Measurements from ENCODE around the gene SLC1A2. TPM values are rescaled to one million over a fixed set of nuclear protein-coding genes. Genes with fewer than 3 reads are reported as not detected.

SLC1A2 gene
- total and polyA plus RNA-seq, 2 of the 4 experiments (the other 2 are of a cell fraction): 0.15 to 0.54 TPM

DNA sequence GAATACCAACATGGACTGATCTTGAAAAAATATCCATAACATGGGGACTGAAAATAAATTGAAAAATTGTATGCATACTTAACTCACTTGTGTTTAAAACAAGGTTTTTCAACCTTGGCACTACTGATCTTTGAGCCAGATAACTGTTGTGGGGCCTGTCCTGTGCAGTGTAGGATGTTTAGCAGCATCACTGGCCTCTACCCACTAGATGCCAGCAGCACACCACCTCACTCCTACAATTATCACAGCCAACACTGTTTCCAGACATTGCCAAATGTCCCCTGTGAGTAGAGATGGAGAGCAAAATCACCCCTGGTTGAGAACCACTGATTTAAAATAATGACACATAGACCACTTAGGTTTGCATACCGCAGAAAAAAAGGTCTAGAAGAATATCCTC, 45.0 kb upstream of the SLC1A2 start:
- POLR2A ChIA-PET (ENCODE audit: unreplicated experiment): no interaction called here

More for the DNA sequence above, 45.0 kb upstream of the SLC1A2 start:
- H3K4me3 ChIP-seq (ENCODE audit: insufficient read depth, low read depth, low read length): no peak overlapping the region
- no peak overlapping the region for H4K91ac ChIP-seq (ENCODE audit: insufficient read depth, low read depth, low read length)
- no peak overlapping the region for H3K18ac ChIP-seq (ENCODE audit: low read depth, low read length)
- H3K23ac ChIP-seq (ENCODE audit: low read depth, low read length): no peak overlapping the region
- DNase-seq: no peak
- H3K56ac ChIP-seq (ENCODE audit: extremely low read depth, insufficient read depth, low read length): no peak overlapping the region
- no CpG with 5 or more reads among the region's 1 CpG for WGBS, 2 experiments (ENCODE audit: extremely low coverage in 2 of 2, insufficient read length in 1 of 2)
- no peaks in the 10 kb centered on the region for H4K20me1 ChIP-seq (ENCODE audit: insufficient read depth, low read length)
- H3K27ac ChIP-seq (ENCODE audit: insufficient read depth, low read length): no peak overlapping the region
- H2AK9ac ChIP-seq (replicated peaks; ENCODE audit: low read depth, low read length, poor library complexity): no peak overlapping the region
- no peaks in the 10 kb centered on the region; the same call in 1 of the 2 replicates for H3K9me1 ChIP-seq (ENCODE audit: insufficient read depth, low read length)
- no peak overlapping the region for H2BK120ac ChIP-seq (ENCODE audit: low read depth, low read length)
- no peak overlapping the region for H2AK5ac ChIP-seq (ENCODE audit: low read depth, low read length)
- H2AFZ ChIP-seq (replicated peaks; ENCODE audit: low read length, poor library complexity): no peak overlapping the region
- H4K8ac ChIP-seq (ENCODE audit: low read depth in 2 of 2, low read length in 2 of 2): no peak overlapping the region
- H3K9me3 ChIP-seq (ENCODE audit: control insufficient read depth, insufficient read depth, low read length): no peaks in the 10 kb centered on the region
- H3K4me1 ChIP-seq (ENCODE audit: control insufficient read depth, insufficient read depth, low read length): no peaks in the 10 kb centered on the region
- CTCF ChIA-PET: interaction anchor here (1.1 kb wide), 1 partner anchor 24 kb away, joined by 3 read pairs; no protein-coding TSS in a partner anchor
- H3K9ac ChIP-seq (ENCODE audit: low read depth, low read length): no peak overlapping the region
- H3K79me1 ChIP-seq (ENCODE audit: low read depth in 1 of 2, low read length in 2 of 2): no peaks in the 10 kb centered on the region
- no peak overlapping the region for H2BK5ac ChIP-seq (ENCODE audit: low read depth, low read length, poor library complexity, severe bottlenecking)
- no peak overlapping the region for H4K5ac ChIP-seq (ENCODE audit: low read depth, low read length)
- dilution Hi-C loops (cut with HindIII; ENCODE audit: low sequenced_read_pairs, unreplicated experiment): no loop called here
- no peaks in the 10 kb centered on the region for H3K27me3 ChIP-seq (ENCODE audit: control insufficient read depth, insufficient read depth, low read length)
- H3K36me3 ChIP-seq (ENCODE audit: control insufficient read depth, insufficient read depth, low read length): peaks cover 32% of the 10 kb centered on the region
- H3K14ac ChIP-seq (replicated peaks; ENCODE audit: low read depth, low read length): no peak overlapping the region
- ATAC-seq (ENCODE audit: low read depth): peak; percentile 49; the same call in 1 of the 2 replicates
- in situ Hi-C loops (cut with MboI; ENCODE audit: low sequenced_read_pairs): no loop called here
- no peak overlapping the region for H2BK20ac ChIP-seq (ENCODE audit: low read depth, low read length)
- TF ChIP-seq, protein P1, sequence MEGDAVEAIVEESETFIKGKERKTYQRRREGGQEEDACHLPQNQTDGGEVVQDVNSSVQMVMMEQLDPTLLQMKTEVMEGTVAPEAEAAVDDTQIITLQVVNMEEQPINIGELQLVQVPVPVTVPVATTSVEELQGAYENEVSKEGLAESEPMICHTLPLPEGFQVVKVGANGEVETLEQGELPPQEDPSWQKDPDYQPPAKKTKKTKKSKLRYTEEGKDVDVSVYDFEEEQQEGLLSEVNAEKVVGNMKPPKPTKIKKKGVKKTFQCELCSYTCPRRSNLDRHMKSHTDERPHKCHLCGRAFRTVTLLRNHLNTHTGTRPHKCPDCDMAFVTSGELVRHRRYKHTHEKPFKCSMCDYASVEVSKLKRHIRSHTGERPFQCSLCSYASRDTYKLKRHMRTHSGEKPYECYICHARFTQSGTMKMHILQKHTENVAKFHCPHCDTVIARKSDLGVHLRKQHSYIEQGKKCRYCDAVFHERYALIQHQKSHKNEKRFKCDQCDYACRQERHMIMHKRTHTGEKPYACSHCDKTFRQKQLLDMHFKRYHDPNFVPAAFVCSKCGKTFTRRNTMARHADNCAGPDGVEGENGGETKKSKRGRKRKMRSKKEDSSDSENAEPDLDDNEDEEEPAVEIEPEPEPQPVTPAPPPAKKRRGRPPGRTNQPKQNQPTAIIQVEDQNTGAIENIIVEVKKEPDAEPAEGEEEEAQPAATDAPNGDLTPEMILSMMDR (conservative IDR thresholded peaks at IDR 0.05; ENCODE audit: low read depth, low read length): peak; percentile 30; the same call in 1 of the 2 replicates
- TF ChIP-seq RAD21 (IDR thresholded peaks at IDR 0.05; ENCODE audit: low read length) (peak; percentile 57), RFX5 (IDR thresholded peaks at IDR 0.05; ENCODE audit: low read depth, low read length) (no peak), SMC3 (IDR thresholded peaks at IDR 0.05; ENCODE audit: low read depth, low read length) (peak; percentile 28; the same call in 1 of the 2 replicates)
- no peak overlapping the region for H3K4ac ChIP-seq (ENCODE audit: low read depth, low read length)
- no peak overlapping the region for H3K4me2 ChIP-seq (ENCODE audit: low read depth, low read length)
- no peak overlapping the region for H2BK15ac ChIP-seq (ENCODE audit: low read depth, low read length)
- intact Hi-C loops (cut with micrococcal nuclease): no loop called here
- no TSS peak for BruUV-seq (replicated peaks)

All from IMR-90 (cell line).